ENCODE data around the gene FGF18. TPM values are rescaled to one million over a fixed set of nuclear protein-coding genes. Genes with fewer than 3 reads are reported as not detected.

Gene FGF18
- total and polyA plus RNA-seq, 11 donors, result 3.4 to 63.0 (median 16.4) TPM

- no peak for ATAC-seq
- Histone ChIP-seq H3K4me3 (peak overlapping the region in 1 of 12 donors; percentile 2), H3K4me1 (peaks cover 2 to 43% (median 24%) of the 10 kb centered on the region in 12 donors), H3K9me3 (no peaks in the 10 kb centered on the region), H3K27ac (peak overlapping the region in 11 of 12 donors; percentile 63 to 90 (median 81)), H3K36me3 (no peaks in the 10 kb centered on the region), H3K27me3 (no peaks in the 10 kb centered on the region)
- WGBS, 4 donors, result 78 to 86% (median 84%) methylated on average over 13 to 14 of the region's 14 CpGs
- intact Hi-C loops (cut with DNase I), result loop anchor here in 3 of 10 donors (5.0 to 10.0 kb wide), 2 partner anchors 72 to 81 kb away; no protein-coding TSS in a partner anchor
- TF ChIP-seq CTCF (IDR thresholded peaks at IDR 0.05) (no peak), POLR2A (IDR thresholded peaks at IDR 0.05) (no peak)
- DNase-seq, result no peak
Measured at GRCh38 chr5:171493646-171494393, 74.4 kb downstream of the FGF18 start.

- peak; percentile 69 to 79 (median 75) for DNase-seq
- Histone ChIP-seq H3K27ac (peak overlapping the region; percentile 61 to 90 (median 80)), H3K36me3 (no peaks in the 10 kb centered on the region), H3K27me3 (no peaks in the 10 kb centered on the region), H3K4me3 (peak overlapping the region in 4 of 12 donors; percentile 3 to 28 (median 10)), H3K4me1 (peaks cover 2 to 43% (median 24%) of the 10 kb centered on the region in 12 donors), H3K9me3 (no peaks in the 10 kb centered on the region)
- TF ChIP-seq CTCF (IDR thresholded peaks at IDR 0.05) (no peak), POLR2A (IDR thresholded peaks at IDR 0.05) (no peak)
- 14 to 20% (median 17%) methylated on average over 10 to 17 of the region's 17 CpGs for WGBS, 4 donors
- ATAC-seq, result peak; percentile 74 to 88 (median 84)
- intact Hi-C loops (cut with DNase I), result loop anchor here in 3 of 10 donors (5.0 to 10.0 kb wide), 2 partner anchors 72 to 80 kb away; no protein-coding TSS in a partner anchor
Measured at GRCh38 chr5:171494452-171495121, 75.1 kb downstream of the FGF18 start.

- Histone ChIP-seq H3K36me3 (no peaks in the 10 kb centered on the region), H3K4me1 (peaks cover 2 to 43% (median 24%) of the 10 kb centered on the region in 12 donors), H3K4me3 (peak overlapping the region in 3 of 12 donors; percentile 3 to 15 (median 4)), H3K27ac (peak overlapping the region; percentile 61 to 90 (median 80)), H3K9me3 (no peaks in the 10 kb centered on the region), H3K27me3 (no peaks in the 10 kb centered on the region)
- 45 to 55% (median 49%) methylated on average over 5 of the region's 5 CpGs for WGBS, 4 donors
- peak; percentile 7 to 57 (median 34) for ATAC-seq
- intact Hi-C loops (cut with DNase I), result loop anchor here in 1 of 10 donors (10.0 kb wide), 1 partner anchor 80 kb away; no protein-coding TSS in a partner anchor
- TF ChIP-seq POLR2A (IDR thresholded peaks at IDR 0.05) (no peak), CTCF (IDR thresholded peaks at IDR 0.05) (no peak)
- DNase-seq, result no peak
Measured at GRCh38 chr5:171495122-171495700, 75.8 kb downstream of the FGF18 start.

Data from heart left ventricle (tissue), 16 donors.